ENCODE results near the gene ADGRA1.
A peak's percentile ranks its signal among the peaks of the same experiment; 100 is the strongest.
"Not testable (repeated sequence)": the region's sequence is repeated elsewhere in the genome, so short reads cannot be mapped to it uniquely, and the experiment has no call there.

The ADGRA1 gene

GRCh38 chr10:133143546-133143945 is 55.8 kb downstream of the ADGRA1 start:
- Mint-ChIP-seq H3K4me1 (peaks cover 7 to 14% of the 10 kb centered on the region in 2 donors), H3K9me3 (peaks cover 4 to 9% of the 10 kb centered on the region in 2 donors), H3K27me3 (peaks cover 45 to 59% of the 10 kb centered on the region in 2 donors), H3K27ac (no peak overlapping the region), H3K4me3 (no peak overlapping the region), H3K36me3 (peaks cover 3 to 7% of the 10 kb centered on the region in 2 donors)
- no peak for ATAC-seq (replicated peaks)
- no peak for DNase-seq

DNA sequence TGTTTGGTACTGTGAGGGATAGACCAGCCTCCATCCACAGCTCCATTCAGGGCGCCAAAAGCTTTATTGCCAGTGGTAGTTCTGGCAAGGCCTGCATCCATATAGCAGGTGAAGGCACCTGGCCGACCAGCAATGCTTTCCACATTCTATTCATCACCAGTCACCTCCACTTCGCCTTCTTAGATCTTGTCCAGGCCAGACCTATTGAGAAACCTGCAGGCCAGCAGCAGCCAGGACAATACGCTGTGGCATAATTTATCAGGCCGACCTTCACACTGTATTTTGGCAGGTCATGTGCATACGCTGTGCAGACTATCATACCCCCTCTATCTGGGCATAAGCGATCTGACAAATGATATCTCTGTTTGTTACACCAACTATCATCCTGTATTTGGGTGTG is 57.0 kb downstream of the ADGRA1 start:
- peaks cover 57 to 72% of the 10 kb centered on the region in 2 donors for H3K27me3 Mint-ChIP-seq
- peaks cover 7 to 14% of the 10 kb centered on the region in 2 donors for H3K4me1 Mint-ChIP-seq
- H3K36me3 Mint-ChIP-seq, result peaks cover 3 to 7% of the 10 kb centered on the region in 2 donors
- H3K9me3 Mint-ChIP-seq, result peaks cover 7 to 11% of the 10 kb centered on the region in 2 donors
- ATAC-seq (replicated peaks) (no peak), DNase-seq (no peak)
- H3K27ac Mint-ChIP-seq, result no peak overlapping the region
- no peak overlapping the region for H3K4me3 Mint-ChIP-seq

GRCh38 chr10:133150226-133150625 is 62.5 kb downstream of the ADGRA1 start:
- no peak overlapping the region for H3K4me3 Mint-ChIP-seq
- H3K27ac Mint-ChIP-seq, result no peak overlapping the region
- peaks cover 3 to 7% of the 10 kb centered on the region in 2 donors for H3K36me3 Mint-ChIP-seq
- no peaks in the 10 kb centered on the region for H3K4me1 Mint-ChIP-seq
- DNase-seq (no peak), ATAC-seq (replicated peaks) (no peak)
- peaks cover 53 to 77% of the 10 kb centered on the region in 2 donors for H3K27me3 Mint-ChIP-seq
- peaks cover 9 to 15% of the 10 kb centered on the region in 2 donors for H3K9me3 Mint-ChIP-seq

DNA sequence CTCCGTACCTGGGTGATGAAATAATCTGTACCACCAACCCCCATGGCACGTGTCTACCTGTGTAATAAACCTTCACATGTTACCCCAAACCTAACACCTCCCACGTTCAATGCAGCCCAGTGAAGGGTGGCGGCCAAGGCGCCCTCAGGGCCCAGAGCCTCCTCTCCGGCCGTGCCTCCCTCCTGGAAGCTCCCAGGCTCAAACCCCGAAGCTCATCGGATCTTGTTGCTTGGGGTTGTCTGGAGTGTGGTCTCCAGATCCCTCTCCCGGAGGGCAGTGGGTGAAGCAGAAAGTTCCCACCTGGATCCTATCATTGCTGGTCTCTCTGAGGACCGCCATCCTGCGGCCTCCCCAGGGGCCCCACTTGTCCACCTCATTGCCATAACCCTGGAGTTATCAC is 62.9 kb downstream of the ADGRA1 start:
- Mint-ChIP-seq H3K4me3 (no peak overlapping the region), H3K9me3 (peaks cover 9 to 17% of the 10 kb centered on the region in 2 donors), H3K4me1 (no peaks in the 10 kb centered on the region), H3K36me3 (peaks cover 3 to 7% of the 10 kb centered on the region in 2 donors), H3K27me3 (peaks cover 50 to 74% of the 10 kb centered on the region in 2 donors), H3K27ac (no peak overlapping the region)
- DNase-seq (no peak), ATAC-seq (replicated peaks) (no peak)

DNA sequence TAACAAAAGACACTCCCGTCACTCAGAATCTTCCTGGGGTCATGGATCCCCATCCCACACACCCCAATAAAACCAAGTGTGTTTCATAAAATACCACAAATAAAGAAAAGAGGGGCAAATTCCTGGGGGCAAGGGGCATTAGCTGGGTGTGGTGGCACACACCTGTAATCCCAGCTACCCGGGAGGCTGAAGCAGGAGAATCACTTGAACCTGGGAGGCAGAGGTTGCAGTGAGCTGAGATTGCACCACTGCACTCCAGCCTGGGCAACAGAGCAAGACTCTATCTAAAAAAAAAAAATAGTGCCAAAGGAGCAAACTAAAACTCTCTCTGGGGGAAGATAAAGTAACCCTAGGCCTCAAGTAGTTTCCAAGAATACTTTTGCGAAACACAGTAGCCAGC is 63.3 kb downstream of the ADGRA1 start:
- H3K27me3 Mint-ChIP-seq, result peaks cover 50 to 73% of the 10 kb centered on the region in 2 donors
- not testable (repeated sequence) for H3K27ac Mint-ChIP-seq; H3K36me3 Mint-ChIP-seq; DNase-seq; ATAC-seq (replicated peaks); H3K4me1 Mint-ChIP-seq; H3K4me3 Mint-ChIP-seq
- H3K9me3 Mint-ChIP-seq, result peaks cover 9 to 17% of the 10 kb centered on the region in 2 donors

DNA sequence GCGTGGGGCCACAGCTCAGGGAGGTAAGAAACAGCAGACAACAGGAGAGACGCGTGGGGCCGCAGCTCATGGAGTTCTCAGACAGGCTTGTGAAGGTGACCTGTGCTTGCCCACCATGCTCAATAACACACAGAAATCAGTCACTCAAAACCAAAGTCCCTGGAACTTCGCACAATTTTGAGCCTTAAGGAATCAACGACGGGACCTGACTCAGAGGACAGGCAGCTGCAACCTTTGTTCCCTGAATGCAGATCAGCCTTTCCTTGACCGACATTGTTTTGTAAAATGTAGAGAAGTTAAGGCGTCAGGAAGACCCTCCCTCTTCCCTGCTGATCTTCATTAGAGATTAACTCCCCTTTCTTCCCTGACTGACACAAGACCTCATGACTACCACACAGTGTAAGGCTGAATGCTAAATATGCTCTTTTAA is 63.8 kb downstream of the ADGRA1 start:
- no peak overlapping the region for H3K4me3 Mint-ChIP-seq
- DNase-seq (no peak), ATAC-seq (replicated peaks) (no peak)
- no peak overlapping the region for H3K27ac Mint-ChIP-seq
- peaks cover 3 to 7% of the 10 kb centered on the region in 2 donors for H3K36me3 Mint-ChIP-seq
- no peaks in the 10 kb centered on the region for H3K4me1 Mint-ChIP-seq
- H3K9me3 Mint-ChIP-seq, result peaks cover 9 to 17% of the 10 kb centered on the region in 2 donors
- peaks cover 45 to 69% of the 10 kb centered on the region in 2 donors for H3K27me3 Mint-ChIP-seq

DNA sequence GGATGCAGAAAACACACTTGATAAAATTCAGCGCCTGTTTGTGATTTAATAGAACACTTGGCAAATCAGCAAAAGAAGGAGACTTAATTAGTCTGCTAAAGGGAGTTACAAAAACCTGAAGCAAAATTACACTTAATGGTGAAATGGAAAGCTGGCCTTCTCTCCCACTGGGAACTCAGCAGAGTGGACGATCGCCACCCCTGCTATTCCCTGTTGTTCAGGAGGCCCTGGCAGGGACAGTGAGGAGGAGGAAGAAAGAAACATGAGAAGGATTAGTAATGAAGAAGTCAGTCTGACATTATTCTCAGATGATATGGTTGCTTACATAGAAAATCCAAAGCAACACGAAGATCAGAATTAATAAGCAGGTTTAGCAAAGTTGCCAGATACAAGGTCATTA is 66.7 kb downstream of the ADGRA1 start:
- no peak for DNase-seq
- H3K27me3 Mint-ChIP-seq, result peaks cover 19 to 57% of the 10 kb centered on the region in 2 donors
- no peaks in the 10 kb centered on the region for H3K4me1 Mint-ChIP-seq
- H3K27ac Mint-ChIP-seq, result peak overlapping the region; percentile 15
- no peak overlapping the region for H3K4me3 Mint-ChIP-seq
- H3K9me3 Mint-ChIP-seq, result peaks cover 5 to 8% of the 10 kb centered on the region in 2 donors
- no peaks in the 10 kb centered on the region for H3K36me3 Mint-ChIP-seq
- no peak for ATAC-seq (replicated peaks)

DNA sequence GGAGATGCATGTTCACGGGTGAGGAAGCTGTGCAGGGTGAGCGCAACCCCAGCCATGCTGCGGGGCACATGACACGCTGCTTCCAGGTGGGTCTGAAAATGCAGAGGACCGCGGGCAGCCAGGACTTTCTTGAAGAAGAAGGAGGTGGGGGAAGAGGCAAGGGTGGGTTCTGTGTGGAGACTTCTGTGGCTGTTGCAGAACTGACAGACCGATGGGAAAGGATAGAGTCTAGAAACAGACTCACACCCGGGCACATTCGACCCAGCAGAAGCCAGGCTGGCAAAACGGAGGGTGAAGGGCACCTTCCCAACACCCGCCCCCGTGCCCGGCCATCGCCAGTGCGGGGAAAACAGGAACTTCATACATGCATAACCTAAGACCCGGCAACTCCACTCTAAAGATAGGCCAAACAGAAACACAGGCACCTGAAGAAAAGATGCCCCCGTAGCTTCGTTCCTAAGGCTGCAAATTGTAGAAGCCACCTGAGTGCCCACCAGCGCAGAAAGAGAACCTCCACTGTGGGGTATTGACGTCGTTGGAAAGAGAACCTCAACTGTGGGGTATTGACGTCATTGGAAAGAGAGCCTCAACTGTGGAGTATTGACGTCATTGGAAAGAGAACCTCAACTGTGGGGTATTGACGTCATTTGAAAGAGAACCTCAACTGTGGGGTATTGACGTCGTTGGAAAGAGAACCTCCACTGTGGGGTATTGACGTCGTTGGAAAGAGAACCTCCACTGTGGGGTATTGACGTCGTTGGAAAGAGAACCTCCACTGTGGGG is 67.5 kb downstream of the ADGRA1 start:
- H3K9me3 Mint-ChIP-seq, result peaks cover 0 to 4% of the 10 kb centered on the region in 2 donors
- H3K4me3 Mint-ChIP-seq, result no peak overlapping the region
- no peaks in the 10 kb centered on the region for H3K4me1 Mint-ChIP-seq
- no peaks in the 10 kb centered on the region for H3K36me3 Mint-ChIP-seq
- ATAC-seq (replicated peaks) (no peak), DNase-seq (no peak)
- peaks cover 11 to 50% of the 10 kb centered on the region in 2 donors for H3K27me3 Mint-ChIP-seq
- no peak overlapping the region for H3K27ac Mint-ChIP-seq

GRCh38 chr10:133156674-133157579 is 69.2 kb downstream of the ADGRA1 start:
- Mint-ChIP-seq H3K4me1 (peaks cover 2 to 6% of the 10 kb centered on the region in 2 donors), H3K27ac (no peak overlapping the region), H3K4me3 (no peak overlapping the region), H3K36me3 (no peaks in the 10 kb centered on the region), H3K9me3 (peaks cover 0 to 4% of the 10 kb centered on the region in 2 donors), H3K27me3 (peaks cover under 1 to 51% of the 10 kb centered on the region in 2 donors)
- no peak for ATAC-seq (replicated peaks)
- DNase-seq, result no peak

- Mint-ChIP-seq H3K4me3 (no peak overlapping the region), H3K36me3 (no peaks in the 10 kb centered on the region), H3K27ac (no peak overlapping the region), H3K27me3 (peaks cover 10 to 53% of the 10 kb centered on the region in 2 donors), H3K9me3 (peaks cover 0 to 4% of the 10 kb centered on the region in 2 donors), H3K4me1 (peaks cover 2 to 6% of the 10 kb centered on the region in 2 donors)
- DNase-seq (no peak), ATAC-seq (replicated peaks) (no peak)
Observed at GRCh38 chr10:133157662-133158436, 70.1 kb downstream of the ADGRA1 start.

- ATAC-seq (replicated peaks), result no peak
- Mint-ChIP-seq H3K27ac (no peak overlapping the region), H3K4me3 (no peak overlapping the region)
Observed at GRCh38 chr10:133158437-133158755, 70.7 kb downstream of the ADGRA1 start.

DNA sequence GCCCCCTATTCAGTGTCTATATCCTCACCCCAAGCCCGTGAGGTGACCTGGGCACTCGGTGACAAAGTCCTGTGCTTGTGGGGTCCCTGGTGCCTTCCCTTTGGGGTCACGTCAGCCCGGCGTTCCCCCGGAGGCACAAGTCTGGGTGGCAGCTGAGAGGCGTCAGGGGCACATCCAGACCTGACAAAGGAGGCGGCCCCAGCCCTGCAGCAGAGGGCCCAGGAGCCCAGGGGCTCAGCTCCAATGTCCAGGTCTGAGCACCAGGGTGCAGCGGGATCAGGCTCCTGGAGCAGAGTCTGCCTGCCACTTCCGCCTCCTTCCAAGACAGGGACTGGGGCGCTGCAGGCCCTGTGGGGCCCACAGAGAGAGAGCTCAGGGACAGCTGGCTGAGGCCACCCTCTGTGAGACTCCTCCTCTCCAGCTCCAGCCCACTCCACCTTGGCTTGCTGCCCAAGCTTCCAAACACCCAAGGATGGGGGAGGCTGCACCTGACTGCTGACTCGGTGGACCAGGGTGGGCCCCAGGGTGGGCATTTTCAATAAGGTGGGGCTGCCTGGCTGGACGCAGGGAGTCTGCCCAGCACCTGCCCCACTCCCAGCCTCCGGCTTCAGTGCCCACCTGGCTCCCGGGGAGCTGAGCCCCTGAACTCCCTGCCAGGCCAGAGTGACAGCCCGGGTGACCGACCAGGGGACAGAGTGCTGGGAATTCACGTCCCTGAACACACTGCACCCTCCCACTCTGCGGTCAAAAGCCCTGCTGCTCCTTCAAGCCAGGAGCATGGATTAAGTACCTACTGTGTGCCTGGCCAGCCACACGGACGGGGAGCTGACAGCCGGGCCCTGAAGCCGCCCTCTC is 71.3 kb downstream of the ADGRA1 start:
- peaks cover 0 to 4% of the 10 kb centered on the region in 2 donors for H3K9me3 Mint-ChIP-seq
- no peaks in the 10 kb centered on the region for H3K36me3 Mint-ChIP-seq
- DNase-seq (no peak), ATAC-seq (replicated peaks) (no peak)
- H3K27me3 Mint-ChIP-seq, result peaks cover 19 to 62% of the 10 kb centered on the region in 2 donors
- H3K27ac Mint-ChIP-seq, result no peak overlapping the region
- H3K4me3 Mint-ChIP-seq, result no peak overlapping the region
- peaks cover 2 to 6% of the 10 kb centered on the region in 2 donors for H3K4me1 Mint-ChIP-seq

More at GRCh38 chr10:133158437-133158755, 70.7 kb downstream of the ADGRA1 start:
- Mint-ChIP-seq H3K4me1 (peaks cover 2 to 6% of the 10 kb centered on the region in 2 donors), H3K9me3 (peaks cover 0 to 4% of the 10 kb centered on the region in 2 donors), H3K36me3 (no peaks in the 10 kb centered on the region), H3K27me3 (peaks cover 15 to 56% of the 10 kb centered on the region in 2 donors)
- DNase-seq, result no peak

DNA sequence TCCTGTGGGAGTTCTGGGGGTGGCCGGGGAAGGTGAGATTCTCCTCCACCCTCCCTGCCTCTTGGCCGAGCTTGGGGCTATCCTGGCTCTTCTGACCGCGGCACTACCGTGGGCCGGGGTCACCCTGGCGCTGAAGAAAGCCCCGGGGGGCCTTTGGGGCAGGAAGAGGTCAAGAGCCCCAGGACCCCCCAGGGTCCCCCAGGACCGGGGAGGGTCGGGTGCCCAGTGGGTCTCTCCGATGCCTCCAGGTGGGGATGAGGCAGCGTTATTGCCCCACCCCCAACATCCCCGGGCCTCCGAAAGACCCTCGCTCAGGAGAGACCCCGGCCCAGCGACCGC is 71.9 kb downstream of the ADGRA1 start:
- Mint-ChIP-seq H3K27me3 (peaks cover 21 to 64% of the 10 kb centered on the region in 2 donors), H3K4me3 (no peak overlapping the region), H3K36me3 (no peaks in the 10 kb centered on the region), H3K27ac (no peak overlapping the region), H3K4me1 (peaks cover 2 to 6% of the 10 kb centered on the region in 2 donors), H3K9me3 (peaks cover 0 to 4% of the 10 kb centered on the region in 2 donors)
- no peak for ATAC-seq (replicated peaks)
- no peak for DNase-seq
